GM23248 (cell line): ENCODE measurements around the gene PLCL2.

Source experiments
- EZH2 ChIP-seq: fragments of 200-600 bp; sonication (generic); IDR thresholded peaks from 2 replicates; pipeline ENCODE4 v1.6.1; 2018; ENCODE audit warnings: antibody characterized with exemption, mild to moderate bottlenecking; ENCODE audit not compliant: insufficient read depth, poor library complexity, severe bottlenecking
- EZH2phosphoT487 ChIP-seq: fragments of 200-600 bp; sonication (generic); IDR thresholded peaks from 2 replicates; pipeline ENCODE4 v1.6.1; 2018; ENCODE audit warnings: antibody characterized with exemption, moderate library complexity, mild to moderate bottlenecking, low read depth; ENCODE audit not compliant: insufficient read depth

GRCh38 chr3:17057321-17057720 is 172.6 kb downstream of the PLCL2 start:
- TF ChIP-seq EZH2phosphoT487 (no peak), EZH2 (no peak)
